Islet of Langerhans (tissue), 1 donor: ENCODE data around the gene DAP.

Experiments used
- FAIRE-seq: peaks from one replicate; lab custom pipeline; 2011; peaks lifted over from hg19 to GRCh38; lab: Jason Lieb, UNC

DAP gene

DNA sequence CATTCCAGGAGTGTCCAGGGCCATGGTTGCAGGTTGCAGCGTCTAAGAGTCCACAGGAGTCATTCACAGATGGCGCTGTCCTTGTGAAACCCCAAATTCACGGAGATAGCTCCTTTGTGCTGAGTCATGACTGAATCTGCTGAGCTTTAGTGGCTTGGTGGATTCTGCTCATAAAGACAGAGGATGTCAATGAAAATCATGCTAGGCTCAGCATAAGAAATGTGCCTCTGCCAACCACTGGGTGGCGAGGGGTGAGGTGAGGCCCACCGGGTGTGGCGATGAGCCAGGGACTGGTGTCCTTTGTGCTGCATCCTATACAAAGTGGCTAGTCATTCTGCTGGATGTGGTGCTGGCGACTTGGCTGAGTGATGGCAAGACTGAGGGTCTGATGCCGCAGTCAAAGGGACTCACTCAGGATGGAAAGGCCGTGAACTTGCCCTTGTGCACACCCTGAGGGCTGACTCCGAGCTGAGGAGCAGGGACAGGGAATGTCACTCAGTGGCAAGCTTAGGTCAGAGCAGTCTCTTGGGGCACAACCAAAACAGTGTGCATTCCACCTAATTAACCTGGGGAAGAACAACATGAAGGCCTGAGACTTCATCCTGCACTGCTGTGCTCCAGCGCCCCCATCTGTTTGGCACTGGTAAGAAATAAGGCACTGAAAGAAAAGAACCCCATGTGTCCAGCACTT is 71.5 kb downstream of the DAP start:
- FAIRE-seq: no peak

DNA sequence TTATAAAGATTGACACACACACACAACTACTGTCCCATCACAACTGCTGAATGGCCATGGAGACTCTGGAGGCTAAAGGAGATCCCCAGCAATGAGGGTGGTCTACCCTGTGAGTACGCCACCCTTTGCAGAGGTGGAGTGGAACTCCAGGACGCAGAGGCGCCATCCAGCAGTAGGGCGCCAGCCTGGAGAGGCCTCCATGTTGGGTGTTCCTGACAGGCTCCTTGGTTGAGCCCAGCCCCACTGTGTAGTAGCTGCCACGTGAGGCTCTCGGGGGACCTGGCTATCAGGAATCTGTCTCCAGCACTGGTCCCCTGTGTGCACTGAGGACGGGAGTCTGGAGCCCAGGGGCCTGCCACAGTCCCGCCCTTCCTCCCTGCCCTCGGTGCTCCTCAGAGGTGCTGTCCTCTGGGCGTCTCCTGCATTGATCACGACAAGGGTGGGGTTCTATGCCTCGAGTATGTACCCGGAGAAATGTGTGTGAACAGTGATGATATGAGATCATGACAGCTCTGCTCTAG is 72.3 kb downstream of the DAP start:
- no peak for FAIRE-seq

GRCh38 chr5:10686890-10687289 is 74.1 kb downstream of the DAP start:
- FAIRE-seq: no peak

DNA sequence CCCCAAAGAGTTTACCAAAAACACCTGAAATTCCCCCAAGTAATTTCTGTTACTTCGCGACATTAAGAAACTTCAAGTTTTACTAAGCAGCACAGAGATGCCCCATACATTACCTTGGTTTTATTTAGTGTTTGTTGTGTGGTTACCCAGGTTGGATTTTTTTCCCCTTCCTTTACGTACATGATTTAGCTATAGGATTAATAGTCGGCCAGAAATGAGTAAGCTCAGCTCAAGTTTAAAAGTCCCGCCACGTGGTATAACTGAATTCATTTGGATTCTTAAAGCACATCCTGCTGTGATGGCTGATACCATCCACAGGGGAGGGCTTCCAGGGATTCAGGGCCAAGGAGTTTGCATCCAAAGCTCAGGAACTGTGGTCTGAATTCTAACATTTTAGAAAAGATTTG is 75.9 kb downstream of the DAP start:
- FAIRE-seq: no peak

GRCh38 chr5:10684303-10685086 is 76.5 kb downstream of the DAP start:
- FAIRE-seq: no peak

GRCh38 chr5:10682801-10683525 is 78.1 kb downstream of the DAP start:
- no peak for FAIRE-seq

GRCh38 chr5:10681731-10682679 is 79.0 kb downstream of the DAP start:
- no peak for FAIRE-seq

DNA sequence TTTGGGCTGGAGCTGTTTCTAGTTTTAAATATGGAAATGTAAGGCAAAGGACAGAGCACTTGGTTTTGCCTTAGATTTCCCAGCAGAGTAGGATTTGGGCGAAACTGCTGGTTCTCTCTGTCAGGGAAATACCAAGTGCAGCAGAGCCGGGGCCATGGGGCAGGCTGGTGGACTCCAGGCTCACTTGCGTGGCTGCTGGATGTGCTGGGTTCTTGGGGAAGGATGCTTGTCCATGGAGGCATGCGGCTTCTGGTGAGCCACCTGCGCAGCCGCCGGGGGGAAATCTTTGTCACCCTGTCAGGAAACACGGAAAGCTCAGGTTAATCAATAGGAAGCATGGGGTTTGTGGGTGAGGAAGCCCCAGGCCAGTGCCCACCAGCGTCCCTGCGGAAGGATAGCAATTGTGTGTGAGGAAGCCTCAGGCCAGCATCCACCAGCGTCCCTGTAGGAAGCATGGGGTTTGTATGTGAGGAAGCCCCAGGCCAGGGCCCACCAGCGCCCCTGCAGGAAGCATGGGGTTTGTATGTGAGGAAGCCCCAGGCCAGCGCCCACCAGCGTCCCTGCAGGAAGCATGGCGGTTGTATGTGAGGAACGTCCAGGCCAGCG is 80.1 kb downstream of the DAP start:
- FAIRE-seq: no peak

- FAIRE-seq: no peak
Observed at GRCh38 chr5:10679336-10679988, 81.6 kb downstream of the DAP start.

GRCh38 chr5:10678244-10678643 is 82.8 kb downstream of the DAP start:
- FAIRE-seq: no peak

- FAIRE-seq: no peak
Observed at GRCh38 chr5:10677533-10677932, 83.5 kb downstream of the DAP start.

GRCh38 chr5:10676946-10677345 is 84.1 kb downstream of the DAP start:
- FAIRE-seq: no peak

- FAIRE-seq: no peak
Observed at GRCh38 chr5:10676224-10676623, 84.8 kb downstream of the DAP start.

DNA sequence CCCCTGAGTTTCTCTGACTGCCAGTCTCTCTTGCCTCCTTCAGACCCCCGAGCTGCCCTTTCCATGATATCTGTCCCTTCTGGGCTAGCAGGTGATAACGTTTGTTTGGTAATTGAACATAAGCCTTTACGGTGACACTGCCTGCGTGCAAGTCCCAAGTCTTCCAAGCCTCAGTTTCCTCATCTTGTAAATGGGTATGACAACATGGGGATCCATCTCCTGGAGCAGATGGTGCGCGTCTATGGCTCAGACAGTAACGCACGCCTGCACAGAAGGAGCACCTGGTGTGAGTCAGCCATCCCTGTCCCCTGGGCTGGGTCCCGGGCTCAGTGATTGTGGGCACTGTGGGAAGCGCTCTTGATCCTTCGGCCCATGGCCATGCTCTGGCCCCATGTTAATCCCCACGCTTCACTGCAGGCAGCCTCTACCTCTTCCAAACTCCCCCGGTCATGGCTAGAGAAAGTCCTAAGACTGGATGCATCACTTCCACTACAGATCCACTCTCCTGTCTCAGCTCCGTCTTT is 85.8 kb downstream of the DAP start:
- no peak for FAIRE-seq

- no peak for FAIRE-seq
Observed at GRCh38 chr5:10674582-10674981, 86.5 kb downstream of the DAP start.

DNA sequence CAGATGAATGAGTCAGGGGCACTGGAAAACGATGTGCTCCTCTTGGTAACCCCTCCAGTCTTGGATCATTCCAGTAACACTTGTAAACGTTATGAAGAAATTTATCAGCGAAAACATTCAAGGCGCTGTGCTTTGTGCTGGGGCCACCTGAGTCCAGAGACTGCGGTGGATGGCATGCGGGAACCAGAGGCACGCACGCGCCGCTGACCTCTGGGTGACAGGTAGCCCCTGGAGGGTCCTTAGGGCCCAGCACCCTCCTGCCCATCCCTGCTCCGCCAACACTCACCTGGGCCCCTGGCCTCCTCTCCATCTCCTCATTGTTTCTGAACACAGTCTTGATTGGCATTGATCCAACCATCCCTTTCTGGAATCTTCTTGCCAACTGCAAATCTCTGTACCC is 86.9 kb downstream of the DAP start:
- no peak for FAIRE-seq

DNA sequence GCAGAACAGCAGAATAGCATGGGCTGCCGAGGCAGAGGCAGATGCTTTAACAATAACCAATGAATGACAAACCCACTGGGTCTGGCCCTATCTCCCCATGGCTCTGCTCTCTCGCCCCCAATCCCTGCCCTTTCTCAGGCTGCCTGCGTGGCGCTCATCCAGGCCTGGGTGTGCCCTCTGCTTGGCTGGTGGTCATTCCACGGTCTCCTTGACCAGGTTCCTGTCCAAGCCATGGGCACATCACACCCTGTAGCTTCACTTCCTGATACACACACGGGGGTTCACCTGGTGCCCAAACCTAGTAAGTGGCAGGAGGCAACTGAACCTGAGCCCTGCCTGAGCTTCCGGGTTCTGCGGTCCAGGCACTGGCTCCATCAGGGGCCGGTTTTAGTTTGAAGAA is 87.6 kb downstream of the DAP start:
- no peak for FAIRE-seq

GRCh38 chr5:10673017-10673389 is 88.0 kb downstream of the DAP start:
- FAIRE-seq: no peak

- FAIRE-seq: no peak
Observed at GRCh38 chr5:10672146-10673016, 88.7 kb downstream of the DAP start.
